ENCODE results near the gene CASR. TPM values are rescaled to one million over a fixed set of nuclear protein-coding genes. Genes with fewer than 3 reads are reported as not detected.

Gene CASR
- total RNA-seq, 3 donors from 2014 or later (not counting 1 experiment from before 2014, with no cell fraction given) = 0.10 TPM; not detected in 2

DNA sequence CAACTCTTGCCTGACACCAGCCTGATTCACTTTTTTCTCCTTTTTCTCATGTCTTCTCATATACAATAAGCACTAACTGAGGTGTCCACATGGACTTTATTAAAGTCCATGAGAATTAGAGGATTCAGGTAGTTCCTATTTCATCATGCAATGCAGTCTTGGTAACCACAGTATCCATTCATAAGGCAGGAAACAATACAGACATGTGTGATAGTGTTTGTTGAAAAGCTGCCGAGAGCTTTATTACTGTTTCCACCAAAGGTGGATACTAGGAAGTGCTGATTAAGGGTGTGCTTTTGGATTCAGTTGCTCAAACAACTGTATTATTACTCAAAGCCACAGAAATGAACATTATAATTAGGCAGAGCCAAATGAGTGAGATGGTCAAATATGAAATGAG, 5.3 kb downstream of the CASR start:
- intact Hi-C loops (cut with micrococcal nuclease) = no loop called here
- H3K4me1 ChIP-seq (ENCODE audit: control insufficient read depth, insufficient read depth, low read length) = peaks cover 3% of the 10 kb centered on the region
- no peaks in the 10 kb centered on the region for H3K9me3 Mint-ChIP-seq
- H3K4me3 ChIP-seq (ENCODE audit: low read length) = no peak overlapping the region
- no peak overlapping the region for H3K27ac Mint-ChIP-seq
- no peak for ATAC-seq
- peaks cover 10% of the 10 kb centered on the region for H3K27me3 ChIP-seq (ENCODE audit: control insufficient read depth, insufficient read depth, low read length)
- H3K27ac ChIP-seq (ENCODE audit: low read length) = no peak overlapping the region
- no peak overlapping the region for H3K4me3 Mint-ChIP-seq
- 25% methylated on average over 1 of the region's 1 CpG for WGBS (ENCODE audit: insufficient coverage)
- TF ChIP-seq, protein P1, sequence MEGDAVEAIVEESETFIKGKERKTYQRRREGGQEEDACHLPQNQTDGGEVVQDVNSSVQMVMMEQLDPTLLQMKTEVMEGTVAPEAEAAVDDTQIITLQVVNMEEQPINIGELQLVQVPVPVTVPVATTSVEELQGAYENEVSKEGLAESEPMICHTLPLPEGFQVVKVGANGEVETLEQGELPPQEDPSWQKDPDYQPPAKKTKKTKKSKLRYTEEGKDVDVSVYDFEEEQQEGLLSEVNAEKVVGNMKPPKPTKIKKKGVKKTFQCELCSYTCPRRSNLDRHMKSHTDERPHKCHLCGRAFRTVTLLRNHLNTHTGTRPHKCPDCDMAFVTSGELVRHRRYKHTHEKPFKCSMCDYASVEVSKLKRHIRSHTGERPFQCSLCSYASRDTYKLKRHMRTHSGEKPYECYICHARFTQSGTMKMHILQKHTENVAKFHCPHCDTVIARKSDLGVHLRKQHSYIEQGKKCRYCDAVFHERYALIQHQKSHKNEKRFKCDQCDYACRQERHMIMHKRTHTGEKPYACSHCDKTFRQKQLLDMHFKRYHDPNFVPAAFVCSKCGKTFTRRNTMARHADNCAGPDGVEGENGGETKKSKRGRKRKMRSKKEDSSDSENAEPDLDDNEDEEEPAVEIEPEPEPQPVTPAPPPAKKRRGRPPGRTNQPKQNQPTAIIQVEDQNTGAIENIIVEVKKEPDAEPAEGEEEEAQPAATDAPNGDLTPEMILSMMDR (IDR thresholded peaks at IDR 0.05) = no peak
- no peaks in the 10 kb centered on the region for H3K4me1 Mint-ChIP-seq
- no peak for DNase-seq
- no peaks in the 10 kb centered on the region for H3K36me3 ChIP-seq (ENCODE audit: control insufficient read depth, insufficient read depth, low read length)
- H3K36me3 Mint-ChIP-seq = no peaks in the 10 kb centered on the region
- no peaks in the 10 kb centered on the region for H3K9me3 ChIP-seq (ENCODE audit: control insufficient read depth, insufficient read depth, low read length)
- peaks cover 32 to 37% of the 10 kb centered on the region in 2 donors for H3K27me3 Mint-ChIP-seq (ENCODE audit: low read depth in 2 of 2)

DNA sequence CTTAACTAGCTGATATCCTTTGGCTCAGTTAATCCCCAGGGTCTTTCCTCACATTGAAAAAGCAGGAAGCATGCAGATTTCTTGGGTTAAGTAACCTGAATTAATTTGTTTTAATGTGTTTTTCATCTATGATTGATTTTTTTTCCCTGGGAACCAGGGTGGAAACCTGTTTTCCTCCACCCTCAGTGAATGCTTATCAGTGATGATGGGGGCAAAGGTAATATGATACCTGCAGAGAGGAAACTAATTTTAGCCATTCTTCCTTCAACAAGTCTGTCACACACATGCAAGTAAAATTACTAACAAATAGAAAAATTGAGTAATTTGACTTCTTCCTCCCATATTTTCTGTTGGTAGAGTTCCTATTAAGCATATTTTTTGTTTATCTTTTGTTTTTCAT, 5.9 kb downstream of the CASR start:
- Histone ChIP-seq H3K36me3 (ENCODE audit: control insufficient read depth, insufficient read depth, low read length) (no peaks in the 10 kb centered on the region), H3K27ac (ENCODE audit: low read length) (no peak overlapping the region), H3K4me3 (ENCODE audit: low read length) (no peak overlapping the region), H3K4me1 (ENCODE audit: control insufficient read depth, insufficient read depth, low read length) (no peaks in the 10 kb centered on the region), H3K27me3 (ENCODE audit: control insufficient read depth, insufficient read depth, low read length) (peaks cover 10% of the 10 kb centered on the region), H3K9me3 (ENCODE audit: control insufficient read depth, insufficient read depth, low read length) (no peaks in the 10 kb centered on the region)
- Mint-ChIP-seq H3K27me3 (ENCODE audit: low read depth in 2 of 2) (peaks cover 29 to 37% of the 10 kb centered on the region in 2 donors), H3K27ac (no peak overlapping the region), H3K4me3 (no peak overlapping the region), H3K36me3 (no peaks in the 10 kb centered on the region), H3K9me3 (no peaks in the 10 kb centered on the region), H3K4me1 (no peaks in the 10 kb centered on the region)
- ATAC-seq (no peak), DNase-seq (no peak)
- TF ChIP-seq, protein P1 (IDR thresholded peaks at IDR 0.05) = no peak
- intact Hi-C loops (cut with micrococcal nuclease) = no loop called here

DNA sequence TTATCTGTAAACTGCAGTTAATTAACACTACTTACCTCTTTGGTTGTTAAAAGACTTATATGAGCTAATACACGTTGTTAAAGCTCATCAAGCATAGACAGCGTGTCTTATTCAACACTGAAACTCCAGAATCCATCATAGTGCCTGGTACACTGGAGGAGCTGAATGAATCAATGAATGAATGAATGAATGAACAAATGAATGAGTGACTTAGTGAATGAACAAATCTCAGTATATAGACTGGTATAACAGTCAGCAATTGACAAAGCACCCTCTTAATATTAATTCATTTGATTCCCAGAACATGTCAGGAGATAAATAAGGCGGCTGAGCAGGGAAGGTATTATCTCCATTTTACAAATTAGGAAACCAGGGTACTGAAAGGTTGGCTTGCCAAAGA, 7.1 kb downstream of the CASR start:
- Mint-ChIP-seq H3K9me3 (no peaks in the 10 kb centered on the region), H3K4me1 (no peaks in the 10 kb centered on the region), H3K36me3 (no peaks in the 10 kb centered on the region), H3K4me3 (no peak overlapping the region), H3K27me3 (ENCODE audit: low read depth in 2 of 2) (peaks cover 20 to 29% of the 10 kb centered on the region in 2 donors), H3K27ac (no peak overlapping the region)
- WGBS (ENCODE audit: insufficient coverage) = 83% methylated on average over 2 of the region's 3 CpGs
- no peaks in the 10 kb centered on the region for H3K36me3 ChIP-seq (ENCODE audit: control insufficient read depth, insufficient read depth, low read length)
- ATAC-seq = no peak
- H3K4me3 ChIP-seq (ENCODE audit: low read length) = no peak overlapping the region
- TF ChIP-seq, protein P1 (IDR thresholded peaks at IDR 0.05) = no peak
- no peaks in the 10 kb centered on the region for H3K4me1 ChIP-seq (ENCODE audit: control insufficient read depth, insufficient read depth, low read length)
- peaks cover 2% of the 10 kb centered on the region for H3K27me3 ChIP-seq (ENCODE audit: control insufficient read depth, insufficient read depth, low read length)
- H3K27ac ChIP-seq (ENCODE audit: low read length) = no peak overlapping the region
- no peak for DNase-seq
- intact Hi-C loops (cut with micrococcal nuclease) = no loop called here
- H3K9me3 ChIP-seq (ENCODE audit: control insufficient read depth, insufficient read depth, low read length) = no peaks in the 10 kb centered on the region

DNA sequence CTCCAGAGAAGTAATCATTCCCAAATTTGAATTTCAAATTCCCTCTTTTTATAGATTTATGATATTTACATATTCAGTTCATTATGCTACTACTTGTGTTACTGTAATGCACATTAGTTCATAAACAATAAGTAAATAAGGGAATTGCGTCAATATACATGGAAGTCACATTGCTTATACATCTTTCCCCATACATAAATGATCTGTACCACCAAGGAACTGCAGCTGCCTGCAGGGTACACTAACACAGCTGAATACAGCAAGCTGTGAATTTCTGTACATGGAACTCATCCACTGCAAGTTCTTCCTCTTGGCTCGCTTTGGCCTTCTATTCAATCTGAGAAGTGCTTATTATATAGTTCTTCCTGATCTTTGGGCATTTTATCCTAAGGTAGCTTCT, 15.5 kb downstream of the CASR start:
- TF ChIP-seq, protein P1 (IDR thresholded peaks at IDR 0.05) = no peak
- no peaks in the 10 kb centered on the region for H3K9me3 Mint-ChIP-seq
- intact Hi-C loops (cut with micrococcal nuclease) = no loop called here

More for the DNA sequence above, 15.5 kb downstream of the CASR start:
- WGBS (ENCODE audit: insufficient coverage) = 89% methylated on average over 1 of the region's 2 CpGs
- DNase-seq (no peak), ATAC-seq (no peak)
- Histone ChIP-seq H3K27me3 (ENCODE audit: control insufficient read depth, insufficient read depth, low read length) (no peaks in the 10 kb centered on the region), H3K9me3 (ENCODE audit: control insufficient read depth, insufficient read depth, low read length) (no peaks in the 10 kb centered on the region), H3K4me3 (ENCODE audit: low read length) (no peak overlapping the region), H3K27ac (ENCODE audit: low read length) (no peak overlapping the region), H3K4me1 (ENCODE audit: control insufficient read depth, insufficient read depth, low read length) (no peaks in the 10 kb centered on the region), H3K36me3 (ENCODE audit: control insufficient read depth, insufficient read depth, low read length) (no peaks in the 10 kb centered on the region)
- no peak overlapping the region for H3K4me3 Mint-ChIP-seq
- H3K27me3 Mint-ChIP-seq (ENCODE audit: low read depth in 2 of 2) = peaks cover 1 to 9% of the 10 kb centered on the region in 2 donors
- H3K4me1 Mint-ChIP-seq = no peaks in the 10 kb centered on the region
- H3K36me3 Mint-ChIP-seq = no peaks in the 10 kb centered on the region
- no peak overlapping the region for H3K27ac Mint-ChIP-seq

Measured in natural killer cell (primary cell).